A673 (cell line): Measurements from ENCODE around the gene FAR1.

ENCODE experiments used
- EZH2 ChIP-seq: fragments of 200-600 bp; sonication (generic); IDR thresholded peaks from 2 replicates; pipeline ENCODE4 v1.6.1; 2017; ENCODE audit warnings: borderline replicate concordance, low read depth, mild to moderate bottlenecking, mixed read lengths, antibody characterized with exemption, low read length; ENCODE audit not compliant: poor library complexity, severe bottlenecking
- TF ChIP-seq, protein P1 (sequence below): fragments of 300-800, 200-600 bp; sonication (generic); conservative IDR thresholded peaks from 2 replicates; pipeline ENCODE4 v1.5.1; 2017; ENCODE audit warnings: low read depth, mild to moderate bottlenecking, antibody characterized with exemption, low read length, moderate library complexity, mixed read lengths

DNA sequence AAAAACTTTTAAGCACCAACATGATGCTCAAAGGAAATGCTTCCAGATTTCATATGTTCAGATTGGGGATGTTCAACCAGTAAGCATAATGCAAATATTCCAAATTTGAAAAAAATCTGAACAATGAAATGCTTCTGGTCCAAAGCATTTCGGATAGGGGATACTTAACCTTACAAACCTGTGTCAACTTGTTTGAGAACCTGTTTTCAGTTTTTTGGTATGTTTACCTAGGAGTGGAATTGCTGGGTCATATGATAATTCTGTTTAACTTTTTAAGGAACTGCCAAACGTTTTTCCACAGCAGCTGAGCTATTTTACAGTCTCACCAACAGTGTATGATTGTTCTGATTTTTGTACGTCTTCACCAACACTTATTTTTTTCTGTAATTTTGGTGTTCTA is 23.7 kb downstream of the FAR1 start:
- no peak for TF ChIP-seq EZH2
- TF ChIP-seq, protein P1, sequence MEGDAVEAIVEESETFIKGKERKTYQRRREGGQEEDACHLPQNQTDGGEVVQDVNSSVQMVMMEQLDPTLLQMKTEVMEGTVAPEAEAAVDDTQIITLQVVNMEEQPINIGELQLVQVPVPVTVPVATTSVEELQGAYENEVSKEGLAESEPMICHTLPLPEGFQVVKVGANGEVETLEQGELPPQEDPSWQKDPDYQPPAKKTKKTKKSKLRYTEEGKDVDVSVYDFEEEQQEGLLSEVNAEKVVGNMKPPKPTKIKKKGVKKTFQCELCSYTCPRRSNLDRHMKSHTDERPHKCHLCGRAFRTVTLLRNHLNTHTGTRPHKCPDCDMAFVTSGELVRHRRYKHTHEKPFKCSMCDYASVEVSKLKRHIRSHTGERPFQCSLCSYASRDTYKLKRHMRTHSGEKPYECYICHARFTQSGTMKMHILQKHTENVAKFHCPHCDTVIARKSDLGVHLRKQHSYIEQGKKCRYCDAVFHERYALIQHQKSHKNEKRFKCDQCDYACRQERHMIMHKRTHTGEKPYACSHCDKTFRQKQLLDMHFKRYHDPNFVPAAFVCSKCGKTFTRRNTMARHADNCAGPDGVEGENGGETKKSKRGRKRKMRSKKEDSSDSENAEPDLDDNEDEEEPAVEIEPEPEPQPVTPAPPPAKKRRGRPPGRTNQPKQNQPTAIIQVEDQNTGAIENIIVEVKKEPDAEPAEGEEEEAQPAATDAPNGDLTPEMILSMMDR = no peak
